ENCODE measurements around the gene ARG1.
"Not testable (repeated sequence)": the region's sequence is repeated elsewhere in the genome, so short reads cannot be mapped to it uniquely, and the experiment has no call there.

Gene ARG1

GRCh38 chr6:131572686-131573415 is at the start of gene ARG1:
Gene ARG1 (plus strand): TSS chr6:131573226. CDS start chr6:131573283, 57 bp downstream.
- peak; percentile 24 for DNase-seq (ENCODE audit: low read depth)

GRCh38 chr6:131523988-131524673 is 48.9 kb upstream of the ARG1 start:
- no peak for DNase-seq (ENCODE audit: low read depth)

- no peak for DNase-seq (ENCODE audit: low read depth)
Measured at GRCh38 chr6:131524695-131525336, 48.2 kb upstream of the ARG1 start.

GRCh38 chr6:131530936-131531335 is 42.1 kb upstream of the ARG1 start:
- DNase-seq (ENCODE audit: low read depth) = not testable (repeated sequence)

- DNase-seq (ENCODE audit: low read depth) = not testable (repeated sequence)
Measured at GRCh38 chr6:131531681-131532080, 41.3 kb upstream of the ARG1 start.

- no peak for DNase-seq (ENCODE audit: low read depth)
Measured at GRCh38 chr6:131532580-131533039, 40.4 kb upstream of the ARG1 start.

- DNase-seq (ENCODE audit: low read depth) = not testable (repeated sequence)
Measured at GRCh38 chr6:131538615-131539014, 34.4 kb upstream of the ARG1 start.

GRCh38 chr6:131545317-131545716 is 27.7 kb upstream of the ARG1 start:
- no peak for DNase-seq (ENCODE audit: low read depth)

GRCh38 chr6:131547488-131547887 is 25.5 kb upstream of the ARG1 start:
- no peak for DNase-seq (ENCODE audit: low read depth)

GRCh38 chr6:131548441-131548840 is 24.6 kb upstream of the ARG1 start:
- no peak for DNase-seq (ENCODE audit: low read depth)

GRCh38 chr6:131549811-131550210 is 23.2 kb upstream of the ARG1 start:
- no peak for DNase-seq (ENCODE audit: low read depth)

GRCh38 chr6:131551902-131552301 is 21.1 kb upstream of the ARG1 start:
- DNase-seq (ENCODE audit: low read depth) = no peak

GRCh38 chr6:131552572-131552971 is 20.5 kb upstream of the ARG1 start:
- no peak for DNase-seq (ENCODE audit: low read depth)

- no peak for DNase-seq (ENCODE audit: low read depth)
Measured at GRCh38 chr6:131555992-131556391, 17.0 kb upstream of the ARG1 start.

- DNase-seq (ENCODE audit: low read depth) = no peak
Measured at GRCh38 chr6:131558922-131559321, 14.1 kb upstream of the ARG1 start.

GRCh38 chr6:131561925-131562707 is 10.9 kb upstream of the ARG1 start:
- DNase-seq (ENCODE audit: low read depth) = no peak

- no peak for DNase-seq (ENCODE audit: low read depth)
Measured at GRCh38 chr6:131565056-131565455, 8.0 kb upstream of the ARG1 start.

GRCh38 chr6:131568726-131569125 is 4.3 kb upstream of the ARG1 start:
- DNase-seq (ENCODE audit: low read depth) = no peak

- no peak for DNase-seq (ENCODE audit: low read depth)
Measured at GRCh38 chr6:131574133-131574532, 1.1 kb downstream of the ARG1 start.

- DNase-seq (ENCODE audit: low read depth) = no peak
Measured at GRCh38 chr6:131574686-131575085, 1.7 kb downstream of the ARG1 start.

GRCh38 chr6:131575834-131576478 is 2.9 kb downstream of the ARG1 start:
- DNase-seq (ENCODE audit: low read depth) = peak; percentile 16

- no peak for DNase-seq (ENCODE audit: low read depth)
Measured at GRCh38 chr6:131581523-131581922, 8.5 kb downstream of the ARG1 start.

Measured in amniotic epithelial cell (primary cell).